SK-N-SH treated with all-trans-retinoic acid at 6 μM for 48 hours (cell line): ENCODE data around the gene NR5A2.

ENCODE experiments used
- CSDC2 ChIP-seq: fragments of 250-450 bp; sonication (Bioruptor Pico); IDR thresholded peaks from 2 replicates; pipeline ENCODE4 v1.5.0; 2020; ENCODE audit warnings: mild to moderate bottlenecking, moderate library complexity
- ESRRG ChIP-seq: fragments of 250-450 bp; sonication (Bioruptor Pico); IDR thresholded peaks from 2 replicates; pipeline ENCODE4 v1.6.1; 2021; ENCODE audit warnings: mild to moderate bottlenecking
- ISL1 ChIP-seq: fragments of 250-450 bp; sonication (Bioruptor Pico); IDR thresholded peaks from 2 replicates; pipeline ENCODE4 v2.1.2; 2022; ENCODE audit warnings: mild to moderate bottlenecking, moderate library complexity
- OSR1 ChIP-seq: fragments of 250-450 bp; sonication (Bioruptor Pico); IDR thresholded peaks from 2 replicates; pipeline ENCODE4 v1.8.0; 2022; ENCODE audit warnings: moderate library complexity, mild to moderate bottlenecking, inconsistent platforms
- RARB ChIP-seq: fragments of 250-450 bp; sonication (Bioruptor Pico); IDR thresholded peaks from 2 replicates; pipeline ENCODE4 v1.8.0; 2021; ENCODE audit warnings: mild to moderate bottlenecking, moderate library complexity
- SNAI2 ChIP-seq: fragments of 250-450 bp; sonication (Bioruptor Pico); IDR thresholded peaks from 2 replicates; pipeline ENCODE4 v1.5.0; 2020; ENCODE audit warnings: mild to moderate bottlenecking, moderate library complexity
- ZC3H10 ChIP-seq: fragments of 250-450 bp; sonication (Bioruptor Pico); IDR thresholded peaks from 2 replicates; pipeline ENCODE4 v1.5.1; 2021; ENCODE audit warnings: mild to moderate bottlenecking, moderate library complexity
- ZNF8 ChIP-seq: fragments of 450-650 bp; formaldehyde crosslinking; IDR thresholded peaks from 2 replicates; pipeline ENCODE4 v1.5.0; 2020; ENCODE audit warnings: mild to moderate bottlenecking, moderate library complexity
- TF ChIP-seq, protein P1 (sequence below): fragments of 250-450 bp; sonication (Bioruptor Pico); IDR thresholded peaks from 2 replicates; pipeline ENCODE4 v1.8.0; 2021; ENCODE audit warnings: low read depth, mild to moderate bottlenecking, moderate library complexity, borderline replicate concordance
- TF ChIP-seq, protein P2 (sequence below): fragments of 250-450 bp; sonication (Bioruptor Pico); IDR thresholded peaks from 2 replicates; pipeline ENCODE4 v1.5.1; 2020; ENCODE audit warnings: low read depth, mild to moderate bottlenecking, moderate library complexity

DNA sequence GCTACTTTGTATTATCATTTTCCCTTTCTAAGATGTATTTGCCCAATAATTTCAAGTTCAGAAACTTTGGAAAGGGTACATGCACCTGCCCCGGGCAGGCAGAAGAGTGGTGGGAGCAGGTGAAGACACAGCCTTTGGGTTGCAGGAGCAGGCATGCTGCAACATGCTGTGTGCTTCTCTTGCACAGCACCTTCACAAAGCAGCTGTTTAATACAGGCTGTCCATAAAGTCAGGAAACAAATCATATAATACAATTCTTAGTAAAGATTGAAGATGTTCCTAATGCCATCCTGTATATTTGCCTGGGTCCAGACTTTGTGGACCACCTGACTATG lies 199.4 kb downstream of the NR5A2 start:
- TF ChIP-seq, protein P1, sequence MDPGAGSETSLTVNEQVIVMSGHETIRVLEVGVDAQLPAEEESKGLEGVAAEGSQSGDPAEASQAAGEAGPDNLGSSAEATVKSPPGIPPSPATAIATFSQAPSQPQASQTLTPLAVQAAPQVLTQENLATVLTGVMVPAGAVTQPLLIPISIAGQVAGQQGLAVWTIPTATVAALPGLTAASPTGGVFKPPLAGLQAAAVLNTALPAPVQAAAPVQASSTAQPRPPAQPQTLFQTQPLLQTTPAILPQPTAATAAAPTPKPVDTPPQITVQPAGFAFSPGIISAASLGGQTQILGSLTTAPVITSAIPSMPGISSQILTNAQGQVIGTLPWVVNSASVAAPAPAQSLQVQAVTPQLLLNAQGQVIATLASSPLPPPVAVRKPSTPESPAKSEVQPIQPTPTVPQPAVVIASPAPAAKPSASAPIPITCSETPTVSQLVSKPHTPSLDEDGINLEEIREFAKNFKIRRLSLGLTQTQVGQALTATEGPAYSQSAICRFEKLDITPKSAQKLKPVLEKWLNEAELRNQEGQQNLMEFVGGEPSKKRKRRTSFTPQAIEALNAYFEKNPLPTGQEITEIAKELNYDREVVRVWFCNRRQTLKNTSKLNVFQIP, result no peak
- TF ChIP-seq OSR1 (CRISPR knock-in tag), result no peak
- TF ChIP-seq ZNF8, result no peak
- TF ChIP-seq ESRRG (CRISPR knock-in tag), result no peak
- TF ChIP-seq ZC3H10 (CRISPR knock-in tag), result no peak
- TF ChIP-seq CSDC2, result no peak
- TF ChIP-seq SNAI2, result no peak
- TF ChIP-seq, protein P2, sequence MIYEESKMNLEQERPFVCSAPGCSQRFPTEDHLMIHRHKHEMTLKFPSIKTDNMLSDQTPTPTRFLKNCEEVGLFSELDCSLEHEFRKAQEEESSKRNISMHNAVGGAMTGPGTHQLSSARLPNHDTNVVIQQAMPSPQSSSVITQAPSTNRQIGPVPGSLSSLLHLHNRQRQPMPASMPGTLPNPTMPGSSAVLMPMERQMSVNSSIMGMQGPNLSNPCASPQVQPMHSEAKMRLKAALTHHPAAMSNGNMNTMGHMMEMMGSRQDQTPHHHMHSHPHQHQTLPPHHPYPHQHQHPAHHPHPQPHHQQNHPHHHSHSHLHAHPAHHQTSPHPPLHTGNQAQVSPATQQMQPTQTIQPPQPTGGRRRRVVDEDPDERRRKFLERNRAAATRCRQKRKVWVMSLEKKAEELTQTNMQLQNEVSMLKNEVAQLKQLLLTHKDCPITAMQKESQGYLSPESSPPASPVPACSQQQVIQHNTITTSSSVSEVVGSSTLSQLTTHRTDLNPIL (CRISPR knock-in tag), result no peak
- no peak for TF ChIP-seq RARB
- TF ChIP-seq ISL1 (CRISPR knock-in tag), result no peak
